T47D (cell line): ENCODE data around the gene UBE2E1.

Experiments used
- DNase-seq, 2 experiments: peaks; one replicate each; pipeline versions ENCODE4 v3.0.0 to v3.0.0-alpha.2; 2011 to 2012; ENCODE audit warnings: low read depth in 1 of 2, low spot score in 1 of 2
- JUND ChIP-seq: IDR thresholded peaks from 2 replicates; pipeline ENCODE4 v1.6.1; 2012; ENCODE audit warnings: low read depth
- in situ Hi-C: cut with HindIII; loops from 2 replicates; pipeline ENCODE4 v1.10.0; 2016; ENCODE audit warnings: low sequenced_read_pairs, low pct_unique_long_range_greater_than_20kb

Gene UBE2E1

GRCh38 chr3:23800731-23801130 is 5.0 kb upstream of the UBE2E1 start:
- no peak for TF ChIP-seq JUND
- peak in 1 of 2 experiments; percentile 45 for DNase-seq
- in situ Hi-C loops, result no loop called here

DNA sequence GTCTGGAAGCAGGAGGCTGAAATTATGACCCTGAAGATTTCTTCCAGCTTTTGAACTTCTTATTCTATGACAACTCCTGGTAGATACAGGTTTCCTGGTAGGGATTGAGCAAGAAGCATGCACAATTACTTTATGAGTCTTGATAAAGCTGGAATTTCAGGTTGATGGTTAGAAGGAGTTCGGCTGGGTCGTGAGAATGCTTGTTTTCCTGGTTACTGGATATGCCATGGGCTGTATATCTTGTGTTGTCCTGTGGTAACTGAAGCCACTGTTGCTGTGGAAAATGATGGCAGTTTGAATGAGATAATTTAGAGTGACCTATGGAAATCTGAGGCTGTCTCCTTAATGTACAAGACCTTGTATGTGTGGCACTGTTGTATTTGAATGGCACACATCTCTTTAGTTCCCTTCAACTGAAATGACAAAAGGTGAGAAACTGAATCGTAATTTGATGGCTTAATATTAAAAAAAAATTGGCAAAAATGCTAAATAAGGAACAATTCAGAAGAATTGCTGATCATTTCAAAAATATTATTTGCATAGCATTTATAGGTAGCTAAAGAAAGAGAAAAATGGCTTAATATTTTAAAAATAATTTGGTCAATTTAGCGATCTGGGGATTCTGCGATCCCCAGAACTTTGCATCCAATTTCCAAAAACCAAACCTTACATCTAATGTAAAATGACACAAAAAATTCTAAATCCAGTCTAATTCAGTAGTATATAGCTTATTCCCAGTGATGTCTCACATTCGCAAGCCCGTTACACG is 1.1 kb upstream of the UBE2E1 start:
- DNase-seq, result peak in 1 of 2 experiments; percentile 36
- in situ Hi-C loops, result no loop called here
- no peak for TF ChIP-seq JUND

DNA sequence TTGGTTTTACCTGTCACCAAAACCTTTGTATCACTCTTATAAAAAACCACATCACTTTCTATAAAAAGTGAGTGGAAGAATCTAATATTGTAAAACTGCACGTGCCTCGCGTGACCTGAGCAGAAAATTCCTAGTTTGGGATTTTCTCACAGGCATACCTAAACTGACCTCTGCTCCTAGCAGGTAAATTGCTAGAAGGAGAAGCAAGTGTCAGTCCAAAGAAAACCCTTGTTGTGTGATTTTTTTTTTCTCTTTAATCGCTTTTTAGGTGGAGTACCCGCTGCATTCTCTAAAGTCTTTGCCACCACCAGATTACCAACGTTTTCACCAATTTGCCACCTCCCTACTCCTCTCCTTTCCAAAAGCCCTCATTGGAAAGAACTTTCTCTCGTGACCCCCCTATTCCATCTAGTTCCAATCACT is 534 bp upstream of the UBE2E1 start:
- in situ Hi-C loops, result no loop called here
- TF ChIP-seq JUND, result no peak
- DNase-seq, result no peak

GRCh38 chr3:23806534-23807423 is 1.0 kb downstream of the UBE2E1 start:
- in situ Hi-C loops, result no loop called here
- no peak for TF ChIP-seq JUND
- DNase-seq, result peak in 1 of 2 experiments; percentile 29

- TF ChIP-seq JUND, result no peak
- in situ Hi-C loops, result no loop called here
- no peak for DNase-seq
Measured at GRCh38 chr3:23807424-23808015, 1.8 kb downstream of the UBE2E1 start.

DNA sequence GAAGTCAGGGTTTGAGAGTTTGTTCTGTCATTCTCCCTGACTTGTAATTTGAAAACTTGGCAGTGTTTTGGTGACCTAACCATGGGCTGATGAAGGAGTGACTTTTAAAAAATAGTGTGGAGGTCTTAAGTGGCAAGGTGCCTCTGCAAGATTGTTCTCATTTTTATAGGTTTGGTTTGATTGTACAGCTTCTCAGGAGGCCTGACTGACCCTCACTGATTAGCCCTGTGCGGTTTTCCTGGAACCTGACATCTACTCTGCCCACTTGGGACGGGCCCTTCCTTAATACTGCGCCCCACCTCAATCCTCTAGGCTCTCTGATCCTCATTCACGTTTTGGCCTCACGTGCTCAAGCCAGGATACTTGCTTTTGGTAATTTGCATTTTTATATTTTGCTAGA is 2.8 kb downstream of the UBE2E1 start:
- TF ChIP-seq JUND, result no peak
- in situ Hi-C loops, result no loop called here
- DNase-seq, result no peak

- in situ Hi-C loops, result no loop called here
- TF ChIP-seq JUND, result no peak
- DNase-seq, result no peak
Measured at GRCh38 chr3:23809294-23809693, 3.5 kb downstream of the UBE2E1 start.

DNA sequence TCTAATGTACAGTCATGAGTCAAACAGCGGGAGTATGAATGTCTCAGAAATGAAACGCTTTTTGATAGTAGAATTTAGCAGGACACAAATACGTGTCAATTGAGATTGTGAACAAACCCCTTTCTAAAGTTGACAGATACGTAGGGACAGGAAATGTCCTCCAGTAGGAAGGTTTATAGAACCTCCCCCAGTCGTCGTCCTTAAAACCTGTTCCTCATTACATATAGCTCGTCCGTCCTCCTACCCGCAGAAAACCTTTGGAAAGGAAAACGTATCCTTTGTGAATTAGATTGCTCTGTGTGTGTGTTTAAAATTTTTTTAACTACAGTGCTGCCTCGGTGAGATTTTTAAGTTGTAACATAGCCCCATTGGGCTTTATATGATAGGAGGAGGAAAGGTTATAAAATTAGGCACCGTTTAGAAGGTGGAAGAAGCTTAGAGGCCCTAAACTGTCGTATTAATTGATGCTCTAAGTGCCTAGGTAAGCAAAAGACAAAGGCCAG is 4.1 kb downstream of the UBE2E1 start:
- peak in 1 of 2 experiments; percentile 64 for DNase-seq
- TF ChIP-seq JUND, result no peak
- in situ Hi-C loops, result no loop called here

- in situ Hi-C loops, result no loop called here
- TF ChIP-seq JUND, result no peak
- peak; percentile 65 to 69 for DNase-seq
Measured at GRCh38 chr3:23810343-23811184, 4.8 kb downstream of the UBE2E1 start.

GRCh38 chr3:23811185-23811527 is 5.4 kb downstream of the UBE2E1 start:
- peak in 1 of 2 experiments; percentile 40 for DNase-seq

GRCh38 chr3:23811919-23812318 is 6.2 kb downstream of the UBE2E1 start:
- in situ Hi-C loops, result no loop called here
- no peak for TF ChIP-seq JUND
- DNase-seq, result no peak

More at GRCh38 chr3:23811185-23811527, 5.4 kb downstream of the UBE2E1 start:
- no peak for TF ChIP-seq JUND
- in situ Hi-C loops, result no loop called here

DNA sequence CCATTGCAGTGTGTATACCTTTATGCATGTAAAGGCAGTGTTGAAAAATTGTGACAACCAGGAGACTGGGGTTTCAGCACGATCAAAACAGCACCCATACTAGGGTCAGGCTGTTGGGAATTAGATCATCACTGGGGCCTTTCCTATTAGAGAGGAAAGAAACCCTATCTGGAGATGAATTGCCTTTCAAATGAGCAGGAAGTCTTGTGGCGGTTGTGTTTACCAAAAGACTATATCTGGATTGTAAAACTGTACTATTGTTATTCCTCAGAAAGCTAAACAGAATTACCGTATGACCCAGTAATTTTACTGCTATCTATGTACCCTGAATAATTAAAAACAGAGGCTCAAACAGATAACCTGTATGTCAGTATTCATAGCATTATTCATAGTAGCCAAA is 10.1 kb downstream of the UBE2E1 start:
- in situ Hi-C loops, result no loop called here
- no peak for TF ChIP-seq JUND
- DNase-seq, result no peak
